HUES64 (cell line): ENCODE data around the gene TMC1.

ENCODE experiments used
- H3K27ac ChIP-seq: 2 replicates; pipeline ENCODE4 v1.7.0; 2013; ENCODE audit warnings: low read depth, low read length, inconsistent platforms
- H3K27me3 ChIP-seq: 2 replicates; pipeline ENCODE4 v1.6.1; 2013; ENCODE audit warnings: mild to moderate bottlenecking, low read length; ENCODE audit not compliant: insufficient read depth
- H3K36me3 ChIP-seq: 2 replicates; pipeline ENCODE4 v1.6.1; 2013; ENCODE audit warnings: mild to moderate bottlenecking, low read length; ENCODE audit not compliant: insufficient read depth
- H3K4me1 ChIP-seq: 2 replicates; pipeline ENCODE4 v1.6.1; 2013; ENCODE audit warnings: mild to moderate bottlenecking, low read length, moderate library complexity; ENCODE audit not compliant: insufficient read depth
- H3K4me3 ChIP-seq: 2 replicates; pipeline ENCODE4 v1.5.1; 2013; ENCODE audit warnings: mild to moderate bottlenecking, low read length, moderate library complexity
- H3K9ac ChIP-seq: 2 replicates; pipeline ENCODE4 v1.6.1; 2013; ENCODE audit warnings: mild to moderate bottlenecking, low read depth, low read length
- H3K9me3 ChIP-seq: 2 replicates; pipeline ENCODE4 v1.6.1; 2013; ENCODE audit warnings: low read depth, low read length; ENCODE audit not compliant: insufficient read depth
- WGBS: fragments of 150-250, 120-280 bp; methylation state at CpG from one replicate; pipeline ENCODE4 v1.1.7; 2013; ENCODE audit warnings: missing lambda C conversion rate; 5-methylcytosine and 5-hydroxymethylcytosine counted together

The TMC1 gene

GRCh38 chr9:72618811-72619210 lies 97.4 kb downstream of the TMC1 start:
- H3K36me3 ChIP-seq = no peaks in the 10 kb centered on the region
- 88% methylated on average over 2 of the region's 2 CpGs for whole genome bisulfite sequencing
- H3K9me3 ChIP-seq = no peaks in the 10 kb centered on the region
- H3K4me1 ChIP-seq = no peaks in the 10 kb centered on the region; the same call in 1 of the 2 replicates
- H3K27ac ChIP-seq = no peak overlapping the region
- no peak overlapping the region for H3K4me3 ChIP-seq
- H3K27me3 ChIP-seq = no peaks in the 10 kb centered on the region
- no peak overlapping the region for H3K9ac ChIP-seq

- WGBS = 93% methylated on average over 2 of the region's 2 CpGs
- no peak overlapping the region for H3K4me3 ChIP-seq
- H3K9ac ChIP-seq = no peak overlapping the region
- H3K36me3 ChIP-seq = no peaks in the 10 kb centered on the region
- no peaks in the 10 kb centered on the region for H3K27me3 ChIP-seq
- no peaks in the 10 kb centered on the region for H3K4me1 ChIP-seq
- H3K27ac ChIP-seq = no peak overlapping the region
- no peaks in the 10 kb centered on the region for H3K9me3 ChIP-seq
Observed at GRCh38 chr9:72622186-72622585, 100.8 kb downstream of the TMC1 start.

GRCh38 chr9:72623156-72623555 lies 101.7 kb downstream of the TMC1 start:
- no peaks in the 10 kb centered on the region for H3K4me1 ChIP-seq

GRCh38 chr9:72627147-72627546 lies 105.7 kb downstream of the TMC1 start:
- Histone ChIP-seq H3K9ac (no peak overlapping the region), H3K27ac (no peak overlapping the region), H3K9me3 (no peaks in the 10 kb centered on the region), H3K4me1 (no peaks in the 10 kb centered on the region), H3K27me3 (no peaks in the 10 kb centered on the region), H3K4me3 (no peak overlapping the region), H3K36me3 (no peaks in the 10 kb centered on the region)
- 96% methylated on average over 2 of the region's 2 CpGs for WGBS

More at GRCh38 chr9:72623156-72623555, 101.7 kb downstream of the TMC1 start:
- no peak overlapping the region for H3K4me3 ChIP-seq
- H3K9ac ChIP-seq = no peak overlapping the region
- no peaks in the 10 kb centered on the region for H3K27me3 ChIP-seq
- no peaks in the 10 kb centered on the region for H3K9me3 ChIP-seq
- WGBS = 94% methylated on average over 2 of the region's 2 CpGs
- no peaks in the 10 kb centered on the region for H3K36me3 ChIP-seq
- no peak overlapping the region for H3K27ac ChIP-seq

GRCh38 chr9:72627956-72628540 lies 106.6 kb downstream of the TMC1 start:
- 87% methylated on average over 7 of the region's 7 CpGs for WGBS
- no peaks in the 10 kb centered on the region for H3K36me3 ChIP-seq
- no peak overlapping the region for H3K4me3 ChIP-seq
- no peaks in the 10 kb centered on the region for H3K4me1 ChIP-seq
- no peak overlapping the region for H3K9ac ChIP-seq
- H3K9me3 ChIP-seq = peaks cover 3% of the 10 kb centered on the region; the same call in 1 of the 2 replicates
- H3K27me3 ChIP-seq = no peaks in the 10 kb centered on the region
- H3K27ac ChIP-seq = no peak overlapping the region

- 94% methylated on average over 5 of the region's 5 CpGs for WGBS
- Histone ChIP-seq H3K4me3 (no peak overlapping the region), H3K27me3 (no peaks in the 10 kb centered on the region), H3K9ac (no peak overlapping the region), H3K36me3 (peaks cover 3% of the 10 kb centered on the region; the same call in 1 of the 2 replicates), H3K4me1 (peaks cover 8% of the 10 kb centered on the region; the same call in 1 of the 2 replicates), H3K9me3 (peaks cover 20% of the 10 kb centered on the region), H3K27ac (no peak overlapping the region)
Observed at GRCh38 chr9:72633966-72634365, 112.6 kb downstream of the TMC1 start.

GRCh38 chr9:72635197-72635596 lies 113.8 kb downstream of the TMC1 start:
- Histone ChIP-seq H3K36me3 (peaks cover 3% of the 10 kb centered on the region; the same call in 1 of the 2 replicates), H3K27ac (no peak overlapping the region), H3K27me3 (no peaks in the 10 kb centered on the region), H3K4me1 (peaks cover 8% of the 10 kb centered on the region; the same call in 1 of the 2 replicates), H3K4me3 (no peak overlapping the region), H3K9ac (no peak overlapping the region), H3K9me3 (peaks cover 20% of the 10 kb centered on the region)
- 95% methylated on average over 1 of the region's 1 CpG for WGBS

GRCh38 chr9:72636621-72637020 lies 115.2 kb downstream of the TMC1 start:
- Histone ChIP-seq H3K27ac (no peak overlapping the region), H3K36me3 (peaks cover 3% of the 10 kb centered on the region; the same call in 1 of the 2 replicates), H3K4me3 (no peak overlapping the region), H3K9ac (no peak overlapping the region), H3K4me1 (peaks cover 8% of the 10 kb centered on the region; the same call in 1 of the 2 replicates), H3K9me3 (peaks cover 20% of the 10 kb centered on the region), H3K27me3 (no peaks in the 10 kb centered on the region)
- WGBS = 96% methylated on average over 3 of the region's 3 CpGs

- no peaks in the 10 kb centered on the region; the same call in 1 of the 2 replicates for H3K4me1 ChIP-seq
Observed at GRCh38 chr9:72643651-72644050, 122.2 kb downstream of the TMC1 start.

GRCh38 chr9:72646061-72646460 lies 124.7 kb downstream of the TMC1 start:
- 100% methylated on average over 1 of the region's 1 CpG for WGBS
- Histone ChIP-seq H3K27me3 (no peaks in the 10 kb centered on the region), H3K4me1 (no peaks in the 10 kb centered on the region; the same call in 1 of the 2 replicates), H3K36me3 (no peaks in the 10 kb centered on the region), H3K27ac (no peak overlapping the region), H3K4me3 (no peak overlapping the region), H3K9me3 (no peaks in the 10 kb centered on the region), H3K9ac (no peak overlapping the region)

More at GRCh38 chr9:72643651-72644050, 122.2 kb downstream of the TMC1 start:
- Histone ChIP-seq H3K4me3 (no peak overlapping the region), H3K27ac (no peak overlapping the region), H3K36me3 (no peaks in the 10 kb centered on the region), H3K9ac (no peak overlapping the region), H3K27me3 (no peaks in the 10 kb centered on the region), H3K9me3 (no peaks in the 10 kb centered on the region)

GRCh38 chr9:72648324-72649126 lies 127.1 kb downstream of the TMC1 start:
- H3K9ac ChIP-seq = no peak overlapping the region
- 85% methylated on average over 5 of the region's 5 CpGs for WGBS
- no peaks in the 10 kb centered on the region for H3K27me3 ChIP-seq
- no peaks in the 10 kb centered on the region for H3K9me3 ChIP-seq
- H3K4me1 ChIP-seq = no peaks in the 10 kb centered on the region; the same call in 1 of the 2 replicates
- H3K27ac ChIP-seq = no peak overlapping the region
- H3K4me3 ChIP-seq = no peak overlapping the region
- no peaks in the 10 kb centered on the region for H3K36me3 ChIP-seq
